GM18502 (cell line): ENCODE data around the gene ILF2.
A peak's percentile ranks its signal among the peaks of the same experiment; 100 is the strongest.

ENCODE experiments used
- ATAC-seq: cut with Tn5 transposase; IDR thresholded peaks from one replicate; pipeline ENCODE4 v1.9.1; 2021; ENCODE audit warnings: mild to moderate bottlenecking; ENCODE audit not compliant: unreplicated experiment, poor library complexity

The ILF2 gene

DNA sequence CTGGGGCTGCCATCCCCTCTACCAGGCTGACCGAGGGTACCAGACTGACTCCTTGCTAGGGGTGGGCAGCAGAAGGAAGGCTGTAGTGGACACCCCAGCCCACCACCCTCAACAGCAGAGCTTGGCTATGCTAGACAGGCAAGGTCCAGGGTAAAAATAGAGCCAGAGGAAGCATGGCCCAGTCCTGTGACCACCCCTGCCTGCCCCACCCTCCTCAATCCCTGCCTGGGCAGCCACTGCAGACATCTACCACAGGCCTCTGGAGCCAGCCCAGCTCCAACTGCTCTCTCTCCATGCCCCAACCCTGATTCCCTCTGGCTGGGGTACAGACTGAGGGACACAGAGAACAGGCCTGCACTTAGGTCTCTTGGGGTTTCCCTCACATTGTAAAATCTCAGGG is 40.8 kb downstream of the ILF2 start:
- no peak for ATAC-seq

DNA sequence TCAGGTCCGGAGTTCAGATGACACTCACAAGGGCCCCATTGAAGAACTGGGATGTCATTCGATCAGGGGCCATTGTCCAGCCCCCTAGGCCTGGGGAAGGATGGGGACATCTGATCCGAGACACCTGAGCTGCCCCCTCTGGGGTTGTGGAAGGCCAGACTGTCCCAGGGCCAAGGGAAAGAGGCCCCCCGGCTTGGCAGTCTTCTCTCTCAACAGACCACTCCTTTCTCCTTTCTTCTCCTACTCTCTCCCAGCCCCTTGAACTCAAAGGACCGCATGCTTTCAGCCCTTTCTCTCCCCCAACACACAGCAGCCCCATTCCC is 41.5 kb downstream of the ILF2 start:
- ATAC-seq = no peak

DNA sequence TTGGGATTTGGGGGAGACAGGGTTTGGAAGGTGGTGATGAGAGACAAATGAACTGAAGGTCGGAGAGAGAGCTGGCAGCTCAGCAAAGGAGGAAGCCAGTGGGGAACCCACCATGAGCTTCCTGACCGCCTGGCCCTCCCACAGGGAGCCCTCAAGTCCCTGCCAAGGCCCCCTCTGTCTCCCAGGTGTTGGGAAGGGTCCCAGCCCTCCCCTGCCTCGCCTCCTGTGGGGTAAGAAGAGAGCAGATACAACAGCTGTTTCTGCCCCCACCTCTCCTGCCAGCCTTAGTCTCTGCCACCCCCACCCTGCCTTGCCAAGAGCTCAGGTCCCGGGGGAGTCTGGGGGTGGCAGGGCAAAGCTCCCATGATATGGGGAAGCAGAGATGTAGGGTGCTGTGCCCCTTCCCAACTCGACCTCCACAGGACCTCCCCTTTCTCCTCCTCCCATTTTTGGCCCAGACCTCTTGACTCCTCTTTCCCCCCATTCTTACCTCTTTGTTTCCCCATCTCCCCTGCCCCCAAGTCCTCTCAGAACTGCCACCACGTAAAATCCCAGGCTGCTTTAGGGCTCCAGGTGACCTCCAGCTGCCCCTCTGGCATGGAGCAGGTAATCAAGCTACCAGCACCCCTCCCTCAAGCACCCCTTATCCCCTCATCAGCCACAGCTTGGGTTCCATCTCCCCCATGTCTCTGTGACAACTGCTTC is 42.0 kb downstream of the ILF2 start:
- no peak for ATAC-seq

DNA sequence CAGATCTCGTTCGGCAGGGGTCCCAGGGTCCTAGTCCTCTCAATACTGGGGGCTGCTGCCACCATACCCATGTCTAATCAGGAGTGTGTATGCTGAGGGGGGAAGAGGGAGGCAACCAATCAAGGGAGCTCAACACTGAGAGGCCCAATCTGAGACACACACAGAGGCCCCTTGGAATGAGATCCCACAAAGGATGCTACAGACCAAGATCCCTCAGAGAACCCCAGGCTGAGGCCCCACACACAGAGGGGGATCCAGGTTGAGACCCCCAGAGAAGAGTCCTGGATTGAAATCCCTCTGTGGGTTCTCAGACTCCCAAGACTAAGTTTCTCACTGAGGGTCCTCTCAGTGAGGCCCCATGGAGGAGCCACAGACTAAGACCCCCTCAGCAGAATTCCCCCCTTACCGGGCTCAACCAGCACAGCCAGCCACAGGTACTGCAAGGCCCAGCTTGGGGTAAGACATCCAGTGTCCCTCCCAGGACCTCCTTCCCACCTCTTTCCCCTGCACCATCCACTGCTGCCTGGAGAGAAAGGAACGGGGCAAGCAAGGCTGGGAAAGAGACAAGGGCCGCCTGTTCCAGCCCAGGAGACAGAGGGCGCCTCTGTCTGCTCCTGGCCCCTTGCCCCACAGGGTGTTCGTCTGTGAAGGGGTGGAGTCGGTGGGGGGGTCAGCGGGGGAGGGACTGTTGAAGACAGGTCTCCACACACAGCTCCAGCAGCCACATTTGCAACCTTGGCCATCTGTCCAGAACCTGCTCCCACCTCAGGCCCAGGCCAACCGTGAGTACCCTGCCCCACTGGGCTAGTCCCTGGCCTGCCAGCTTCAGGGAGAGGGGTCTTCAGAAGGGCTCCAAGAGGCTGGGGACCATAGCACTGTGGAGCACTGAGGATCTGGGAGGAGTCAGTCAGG is 42.8 kb downstream of the ILF2 start, which contains the start of gene S100A1:
TSS of gene S100A1 (plus strand) at position 720 of the 912 bp plus-strand sequence. CDS start 2,088 bp downstream, outside the sequence.
- ATAC-seq = no peak

DNA sequence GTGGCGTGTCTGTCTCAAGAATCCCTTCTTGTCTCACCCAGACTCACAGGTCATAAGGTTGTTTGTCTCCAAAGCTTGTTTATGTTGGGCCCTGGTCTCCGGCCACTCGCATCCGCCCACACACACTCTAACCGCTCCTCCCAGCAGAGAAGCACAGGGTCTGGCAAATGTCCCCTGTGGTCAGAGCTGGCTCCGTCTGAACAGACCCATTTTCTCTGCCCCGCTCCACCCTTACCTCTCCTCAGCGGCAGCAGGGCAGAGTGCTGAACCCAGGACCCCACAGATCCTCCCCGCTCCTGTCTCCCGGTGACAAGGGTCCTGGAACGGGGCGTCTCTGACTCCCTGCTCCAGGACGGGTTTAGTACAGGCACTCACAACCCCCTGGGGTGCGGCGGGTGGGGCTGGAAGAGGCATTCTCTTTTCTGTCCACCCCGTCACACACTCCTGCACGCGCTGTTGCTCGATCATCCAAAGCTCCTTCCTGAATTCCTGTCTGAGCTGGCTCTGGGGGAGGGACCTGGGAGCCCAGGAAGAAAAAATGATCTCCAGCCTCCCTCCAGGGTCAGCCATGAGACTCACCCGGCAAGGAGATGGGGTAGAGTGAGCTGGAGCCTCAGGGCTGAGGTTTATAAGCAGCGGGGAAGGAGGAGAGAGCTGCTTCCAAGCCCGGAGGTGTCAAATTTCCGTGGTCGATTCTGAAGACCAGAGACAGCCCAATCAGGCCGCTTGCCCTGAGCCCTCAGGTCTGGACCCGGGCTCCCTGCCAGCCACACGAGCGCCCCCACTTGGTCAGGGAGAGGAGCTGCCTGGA is 43.7 kb downstream of the ILF2 start, which contains the start of gene S100A13:
TSS of gene S100A13 (minus strand) at position 602 of the 811 bp plus-strand sequence. CDS start 1,033 bp downstream, outside the sequence.
- ATAC-seq = no peak

DNA sequence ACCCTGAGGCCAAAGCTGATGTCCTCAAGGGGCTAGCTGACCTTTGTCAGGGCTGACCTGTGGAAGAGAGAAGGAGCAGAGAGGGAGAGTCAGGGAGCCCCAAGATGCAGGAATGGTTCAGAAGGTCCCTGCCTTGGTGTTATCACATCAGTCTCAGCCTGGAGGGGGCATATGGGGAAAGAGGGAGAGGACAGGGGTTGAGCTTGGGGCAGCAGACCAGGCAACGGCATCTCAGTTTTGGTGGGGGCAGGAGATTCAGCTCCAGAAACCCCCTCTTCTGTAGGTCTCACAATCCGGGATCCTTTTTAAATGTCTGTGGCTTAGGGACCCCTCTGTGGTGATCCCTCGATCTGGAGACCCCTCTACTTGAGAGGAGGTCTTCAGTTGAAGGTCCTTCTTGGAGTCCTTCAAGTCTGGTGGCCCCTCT is 44.3 kb downstream of the ILF2 start:
- no peak for ATAC-seq

DNA sequence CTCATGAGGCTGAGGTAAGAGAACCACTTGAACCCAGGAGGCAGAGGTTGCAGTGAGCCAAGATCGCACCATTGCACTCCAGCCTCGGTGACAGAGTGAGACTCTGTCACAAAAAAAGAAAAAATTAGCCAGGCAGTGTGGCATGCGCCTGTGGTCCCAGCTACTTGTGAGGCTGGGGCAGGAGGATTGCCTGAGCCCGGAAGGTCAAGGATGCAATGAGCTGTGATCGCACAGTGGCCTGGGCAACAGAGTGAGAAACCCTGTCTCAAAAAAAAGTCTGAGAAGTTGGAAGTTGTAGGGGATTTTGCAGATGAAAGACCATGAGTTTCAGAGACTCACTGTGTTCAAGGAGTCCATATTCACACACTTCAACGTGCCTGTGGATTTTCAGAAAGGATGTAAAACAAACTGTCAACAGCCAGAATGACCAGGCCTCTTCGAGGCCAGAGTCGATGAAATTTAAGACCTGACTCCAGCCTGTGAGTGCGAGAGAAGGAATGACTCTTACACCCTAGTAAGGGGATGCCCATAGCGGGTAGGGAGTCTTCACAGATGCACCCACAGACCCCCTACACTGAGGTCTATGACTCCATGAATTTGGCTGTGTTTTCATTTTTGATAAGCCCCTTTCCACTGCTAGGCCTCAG is 45.7 kb downstream of the ILF2 start:
- ATAC-seq = no peak

DNA sequence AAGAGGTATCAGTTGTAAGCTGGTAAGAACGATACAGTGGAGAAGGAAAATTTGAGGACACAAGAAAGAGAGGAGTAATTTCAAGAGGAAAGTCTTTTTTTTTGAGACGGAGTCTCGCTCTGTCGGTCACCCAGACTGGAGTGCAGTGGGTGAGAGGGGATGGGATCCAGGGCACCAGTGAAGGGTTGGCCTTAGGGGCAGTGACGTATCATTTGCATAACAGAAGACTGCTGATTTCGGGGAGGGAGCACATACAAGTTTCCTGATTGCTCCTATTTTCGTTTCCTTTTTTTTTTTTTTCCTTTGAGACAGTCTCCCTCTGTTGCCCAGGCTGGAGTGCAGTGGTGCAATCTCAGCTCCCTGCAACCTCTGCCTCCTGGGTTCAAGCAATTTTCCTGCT is 47.7 kb downstream of the ILF2 start:
- ATAC-seq = no peak

DNA sequence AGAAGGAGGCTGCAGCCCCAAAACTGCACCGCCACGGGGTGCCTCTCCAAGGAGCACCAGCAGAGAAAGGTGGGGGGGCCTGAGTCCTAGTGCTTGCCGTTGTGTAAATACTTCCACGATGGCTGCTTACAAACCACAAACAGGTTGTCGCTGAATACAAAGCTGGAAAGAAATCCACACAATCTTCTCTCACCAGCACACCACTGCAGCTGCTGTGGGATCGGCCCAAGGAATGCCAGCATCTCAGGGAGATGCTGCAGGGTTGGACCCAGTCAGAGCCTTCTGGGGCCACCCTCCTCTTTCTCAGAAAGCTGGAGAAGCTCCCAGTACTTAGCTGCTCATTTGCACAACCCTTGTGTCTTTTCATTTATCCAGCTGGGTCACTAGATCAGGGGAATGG is 51.6 kb downstream of the ILF2 start:
- no peak for ATAC-seq

DNA sequence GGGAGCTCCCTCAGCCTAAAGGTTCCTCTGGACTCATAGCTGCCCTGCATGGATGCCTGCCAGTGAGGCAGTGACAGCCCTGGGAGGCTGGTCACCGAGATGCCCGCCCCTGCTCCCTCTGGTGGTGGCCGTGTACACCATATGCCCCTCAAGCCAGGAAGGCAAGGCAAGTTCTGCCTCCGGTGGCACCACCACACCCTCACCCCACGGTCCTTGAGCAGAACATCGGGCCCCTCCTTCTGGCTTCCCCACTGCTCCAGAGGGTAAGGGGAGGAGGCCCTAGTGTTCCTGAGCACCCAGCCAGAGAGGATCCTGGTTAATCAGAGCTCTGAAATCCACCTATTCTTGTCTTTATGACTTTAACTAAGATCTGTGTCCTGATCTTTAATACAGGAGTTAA is 53.1 kb downstream of the ILF2 start:
- peak; percentile 63 for ATAC-seq

DNA sequence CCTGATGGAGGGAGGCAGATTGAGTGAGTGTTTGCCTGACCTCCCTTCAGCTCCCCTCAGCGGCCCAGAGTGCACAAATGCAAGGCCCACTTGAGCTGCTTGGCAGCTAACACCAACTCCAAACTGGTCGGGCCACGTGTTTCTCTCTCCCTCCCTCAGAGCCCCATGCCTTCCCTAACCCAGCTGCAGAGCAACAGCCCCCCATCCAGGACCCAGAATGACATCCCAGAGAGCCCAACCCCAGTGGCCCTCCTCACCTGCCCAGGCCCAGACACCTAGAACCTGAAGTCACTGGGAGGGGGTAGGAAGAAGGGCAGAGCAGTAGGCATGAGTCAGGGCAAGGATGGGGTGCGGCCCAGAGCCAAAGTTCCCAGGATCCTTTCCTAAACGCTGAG is 53.9 kb downstream of the ILF2 start:
- no peak for ATAC-seq

DNA sequence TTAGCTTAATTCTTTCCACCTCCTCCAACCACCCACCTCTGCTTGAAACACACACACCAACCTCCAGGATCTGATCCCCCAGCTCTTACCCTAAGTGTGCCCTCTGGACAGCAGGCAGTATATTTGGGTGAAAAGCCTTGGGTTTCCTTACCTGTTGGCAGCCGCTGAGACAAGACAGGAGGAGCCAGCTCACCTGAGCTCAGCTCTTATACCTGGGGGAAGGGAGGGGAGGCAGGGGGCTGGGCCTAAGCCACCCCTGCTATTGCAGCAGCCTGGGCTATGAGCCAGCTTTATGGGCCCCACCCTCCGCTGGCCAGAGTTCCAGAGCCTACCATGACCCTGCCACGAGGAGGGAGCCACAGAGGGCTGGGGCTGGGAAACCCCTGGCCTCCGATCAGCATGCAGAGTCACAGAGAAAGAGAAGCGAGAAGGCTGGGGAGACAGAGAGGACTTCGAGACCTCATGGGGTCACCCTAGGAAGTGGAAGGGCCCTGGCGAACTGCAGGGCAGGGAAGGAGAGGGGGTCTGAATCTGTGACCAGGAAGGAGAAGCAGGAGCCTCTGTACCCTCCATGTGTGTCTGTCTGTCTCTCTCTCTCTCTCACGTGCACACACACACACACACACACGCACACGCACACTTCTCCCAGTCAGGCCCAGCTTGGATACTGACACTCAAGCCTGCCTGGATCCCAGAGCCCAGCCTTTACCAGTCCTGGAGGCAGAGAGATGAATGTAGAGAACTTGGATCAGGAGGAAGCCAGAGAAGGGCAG is 54.5 kb downstream of the ILF2 start, which contains the start of gene S100A14:
TSS of gene S100A14 (minus strand) at position 182 of the 773 bp plus-strand sequence. CDS start 467 bp downstream, outside the sequence.
- no peak for ATAC-seq

DNA sequence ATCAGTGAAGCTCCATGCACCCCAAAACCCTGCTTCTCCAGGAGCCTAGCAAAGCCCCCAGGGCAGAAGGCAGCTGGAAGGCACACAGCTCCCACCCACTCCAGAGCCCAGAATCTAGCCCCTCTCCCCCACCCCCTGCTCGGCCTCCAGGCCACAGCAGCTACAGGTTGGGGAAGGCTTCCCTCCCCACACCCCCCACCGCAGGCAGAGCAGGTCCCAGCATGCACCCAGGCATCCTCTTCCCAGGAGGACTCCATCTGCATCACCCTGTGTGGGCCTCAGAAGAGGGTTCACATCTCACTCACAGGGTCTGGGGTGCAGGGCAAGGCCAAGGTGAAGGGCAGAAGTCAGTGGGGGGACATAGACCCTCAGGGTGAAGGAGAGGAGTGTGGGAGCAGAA is 55.4 kb downstream of the ILF2 start:
- ATAC-seq = no peak

DNA sequence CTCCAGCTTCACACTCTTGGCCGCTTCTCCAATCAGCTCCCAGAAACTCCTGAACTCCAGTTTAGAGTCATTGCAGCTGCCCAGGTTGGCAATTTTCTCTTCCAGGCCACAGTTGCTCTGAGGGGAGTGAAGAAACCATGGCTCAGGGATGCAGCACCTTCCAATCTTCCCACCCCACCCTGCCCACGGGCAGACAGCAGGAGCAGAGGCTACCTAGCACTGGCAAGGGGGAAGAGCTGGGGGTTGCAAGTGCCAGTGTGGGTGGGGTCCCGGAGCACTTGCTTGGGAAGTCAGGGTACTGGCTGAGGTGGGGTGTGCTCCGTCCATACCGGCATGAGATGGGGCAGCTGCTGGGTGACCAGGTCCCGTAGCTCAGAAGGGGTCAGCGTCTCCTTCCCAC is 55.9 kb downstream of the ILF2 start:
- ATAC-seq = no peak

DNA sequence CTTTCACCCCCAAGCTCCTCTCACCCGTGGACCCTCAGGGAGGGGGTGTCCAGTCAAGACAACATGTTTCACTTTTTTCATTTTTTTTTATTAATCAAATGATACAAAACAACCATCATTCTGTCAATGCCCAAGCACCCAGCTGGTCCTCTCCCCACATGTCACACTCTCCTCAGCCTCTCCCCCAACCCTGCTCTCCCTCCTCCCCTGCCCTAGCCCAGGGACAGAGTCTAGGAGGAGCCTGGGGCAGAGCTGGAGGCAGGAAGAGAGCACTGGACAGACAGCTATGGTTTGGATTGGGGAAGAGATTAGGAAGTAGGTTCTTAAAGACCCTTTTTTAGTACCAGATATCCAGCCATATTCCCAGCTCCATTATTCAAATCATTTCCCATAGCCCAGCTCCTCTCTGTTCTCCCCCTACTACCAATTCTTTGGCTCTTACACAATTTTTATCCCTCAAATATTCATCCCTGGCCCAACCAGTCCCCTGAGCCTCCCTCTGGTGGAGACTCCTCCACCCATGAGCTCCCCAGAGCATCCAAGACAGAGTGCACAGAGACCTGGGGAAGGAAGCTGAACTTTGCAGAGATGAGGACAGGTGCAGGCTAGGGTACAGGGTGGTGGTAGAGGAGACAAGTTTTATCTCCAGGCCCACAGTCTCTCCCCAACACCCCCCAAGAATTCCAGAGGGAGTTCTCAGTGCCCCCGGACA is 56.4 kb downstream of the ILF2 start:
- ATAC-seq = no peak

DNA sequence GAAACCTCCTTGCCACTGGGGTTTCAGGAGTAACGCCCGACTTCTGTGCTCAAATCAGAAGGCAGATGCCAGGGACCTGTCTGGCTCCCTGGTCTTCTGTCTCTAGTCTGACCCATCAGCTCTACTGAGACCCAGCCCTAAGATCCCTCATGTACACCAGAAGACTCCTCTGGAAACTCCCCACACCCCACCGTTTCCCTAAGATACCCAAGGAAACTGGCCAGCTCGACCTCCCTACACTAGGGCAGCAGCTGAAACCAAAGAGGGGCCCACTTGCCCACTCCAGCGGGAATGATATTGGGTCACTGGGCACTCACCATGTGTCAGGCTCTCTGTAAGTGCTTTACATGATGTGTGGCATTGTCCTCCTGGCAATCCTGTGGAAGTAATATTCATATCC is 57.4 kb downstream of the ILF2 start:
- no peak for ATAC-seq

DNA sequence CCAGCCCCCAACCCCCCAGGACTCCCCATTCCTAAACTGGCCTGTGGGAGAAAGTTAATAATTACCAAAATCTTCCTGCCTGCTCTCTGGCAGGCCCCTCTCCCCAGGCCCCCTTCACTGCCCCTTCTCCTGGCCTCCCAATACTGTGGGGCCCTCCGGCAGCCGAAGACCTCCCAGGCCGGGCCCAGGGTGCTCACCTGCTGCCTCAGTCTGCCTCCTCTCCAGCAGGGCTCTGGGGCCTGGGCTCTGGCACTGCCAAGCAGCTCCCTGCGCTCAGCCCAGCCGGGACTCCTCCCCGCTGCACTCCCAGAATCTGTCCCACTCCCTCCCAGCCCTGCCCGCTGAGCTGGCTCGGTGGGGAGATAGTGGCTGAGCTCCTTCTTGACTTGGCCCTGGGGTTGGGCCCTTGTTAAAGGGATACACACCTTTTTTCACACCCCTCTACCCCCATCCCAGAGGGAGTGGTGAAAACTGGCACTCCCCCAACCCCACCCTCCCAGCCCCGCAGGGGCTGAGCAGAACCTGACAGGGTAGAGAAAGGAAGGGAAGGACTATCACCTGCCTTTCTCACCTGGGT is 58.0 kb downstream of the ILF2 start, which contains the start of gene S100A16:
TSS of gene S100A16 (minus strand) at position 383 of the 577 bp plus-strand sequence. CDS start 4,986 bp downstream, outside the sequence.
- ATAC-seq = no peak

DNA sequence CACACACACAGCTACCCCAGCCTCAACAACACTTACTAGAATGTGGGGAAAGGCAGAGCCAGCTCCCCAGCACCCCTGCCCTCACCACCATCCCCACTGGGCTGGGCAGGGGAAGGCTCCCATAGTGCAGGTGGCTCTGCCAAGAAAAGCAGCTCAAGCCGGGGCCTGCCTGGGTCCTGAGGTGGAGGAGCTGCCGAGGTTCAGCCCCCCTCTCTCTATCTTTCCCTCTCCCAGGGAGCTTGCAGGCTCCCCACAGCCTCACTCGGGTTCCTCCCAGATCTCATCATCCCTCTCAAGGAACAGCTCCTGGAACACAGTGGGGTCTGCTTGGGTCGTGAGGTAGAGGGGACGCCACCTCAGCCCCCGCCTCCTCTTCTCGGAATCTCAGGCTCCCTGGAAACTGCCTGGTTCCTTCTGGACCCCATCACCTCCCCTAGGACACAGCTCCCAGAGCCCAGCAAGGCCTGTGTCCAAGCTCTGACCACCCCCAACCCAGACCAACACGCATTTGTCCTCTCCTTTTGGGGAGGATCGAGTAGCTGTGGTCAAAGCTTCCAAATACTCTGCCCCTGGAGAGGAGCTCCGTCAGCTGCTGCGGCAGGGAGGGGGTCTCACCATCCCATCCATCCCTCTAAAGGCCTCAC is 58.6 kb downstream of the ILF2 start:
- ATAC-seq = no peak
